ENCODE measurements around the gene MACC1.
"Not testable (repeated sequence)": the region's sequence is repeated elsewhere in the genome, so short reads cannot be mapped to it uniquely, and the experiment has no call there.

Gene MACC1

GRCh38 chr7:20206104-20206896 is 10.9 kb downstream of the MACC1 start:
- DNase-seq (ENCODE audit: low spot score): no peak

- no peak for DNase-seq (ENCODE audit: low spot score)
These were observed 13.9 kb downstream of the MACC1 start for GRCh38 chr7:20203316-20203715.

GRCh38 chr7:20201380-20201779 is 15.8 kb downstream of the MACC1 start:
- DNase-seq (ENCODE audit: low spot score): no peak

GRCh38 chr7:20200971-20201370 is 16.2 kb downstream of the MACC1 start:
- no peak for DNase-seq (ENCODE audit: low spot score)

- no peak for DNase-seq (ENCODE audit: low spot score)
These were observed 16.8 kb downstream of the MACC1 start for GRCh38 chr7:20200361-20200760.

- DNase-seq (ENCODE audit: low spot score): peak; percentile 25
These were observed 18.0 kb downstream of the MACC1 start for GRCh38 chr7:20199015-20199737.

- DNase-seq (ENCODE audit: low spot score): no peak
These were observed 18.9 kb downstream of the MACC1 start for GRCh38 chr7:20198260-20198659.

GRCh38 chr7:20197837-20198236 is 19.3 kb downstream of the MACC1 start:
- no peak for DNase-seq (ENCODE audit: low spot score)

GRCh38 chr7:20197125-20197748 is 19.9 kb downstream of the MACC1 start:
- no peak for DNase-seq (ENCODE audit: low spot score)

GRCh38 chr7:20194343-20194995 is 22.7 kb downstream of the MACC1 start:
- no peak for DNase-seq (ENCODE audit: low spot score)

GRCh38 chr7:20193873-20194272 is 23.3 kb downstream of the MACC1 start:
- no peak for DNase-seq (ENCODE audit: low spot score)

- no peak for DNase-seq (ENCODE audit: low spot score)
These were observed 23.9 kb downstream of the MACC1 start for GRCh38 chr7:20193242-20193777.

- DNase-seq (ENCODE audit: low spot score): no peak
These were observed 25.8 kb downstream of the MACC1 start for GRCh38 chr7:20191391-20191869.

GRCh38 chr7:20190560-20191390 is 26.4 kb downstream of the MACC1 start:
- DNase-seq (ENCODE audit: low spot score): no peak

GRCh38 chr7:20189852-20190251 is 27.3 kb downstream of the MACC1 start:
- DNase-seq (ENCODE audit: low spot score): no peak

- DNase-seq (ENCODE audit: low spot score): no peak
These were observed 28.6 kb downstream of the MACC1 start for GRCh38 chr7:20188567-20188966.

- not testable (repeated sequence) for DNase-seq (ENCODE audit: low spot score)
These were observed 29.3 kb downstream of the MACC1 start for GRCh38 chr7:20187850-20188249.

- no peak for DNase-seq (ENCODE audit: low spot score)
These were observed 31.2 kb downstream of the MACC1 start for GRCh38 chr7:20185988-20186387.

GRCh38 chr7:20183086-20183485 is 34.1 kb downstream of the MACC1 start:
- DNase-seq (ENCODE audit: low spot score): no peak

- DNase-seq (ENCODE audit: low spot score): no peak
These were observed 40.5 kb downstream of the MACC1 start for GRCh38 chr7:20176578-20177242.

GRCh38 chr7:20173828-20174227 is 43.4 kb downstream of the MACC1 start:
- DNase-seq (ENCODE audit: low spot score): no peak
